ENCODE results near the gene WDSUB1. TPM values are rescaled to one million over a fixed set of nuclear protein-coding genes. Genes with fewer than 3 reads are reported as not detected.

The WDSUB1 gene
- polyA plus RNA-seq, 1 experiment: 7.6 TPM

DNA sequence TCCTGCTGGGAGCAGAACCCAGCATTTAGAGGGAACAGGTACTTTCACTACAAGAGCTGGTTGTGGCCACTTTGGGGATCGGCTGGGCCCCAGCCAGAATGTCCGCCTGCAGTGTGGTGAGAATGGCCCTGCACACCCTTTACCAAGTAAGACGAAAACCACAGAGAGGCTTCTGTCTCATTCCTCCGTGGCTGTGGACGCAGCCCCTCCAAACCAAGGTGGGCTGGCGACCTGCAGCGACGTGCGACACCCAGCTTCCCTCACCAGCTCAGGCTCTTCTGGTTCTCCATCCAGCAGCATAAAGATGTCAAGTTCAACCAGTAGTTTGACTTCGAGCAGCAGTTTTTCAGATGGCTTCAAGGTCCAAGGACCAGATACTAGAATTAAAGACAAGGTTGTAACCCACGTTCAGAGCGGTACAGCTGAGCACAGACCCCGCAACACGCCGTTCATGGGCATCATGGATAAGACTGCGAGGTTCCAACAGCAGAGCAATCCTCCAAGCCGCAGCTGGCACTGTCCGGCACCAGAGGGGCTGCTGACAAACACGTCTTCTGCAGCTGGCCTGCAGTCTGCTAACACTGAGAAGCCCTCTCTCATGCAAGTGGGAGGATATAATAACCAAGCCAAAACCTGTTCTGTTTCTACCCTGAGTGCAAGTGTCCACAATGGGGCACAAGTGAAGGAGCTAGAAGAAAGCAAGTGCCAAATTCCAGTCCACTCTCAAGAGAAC, 56.2 kb downstream of the WDSUB1 start:
- ChIA-PET CTCF (no interaction called here), POLR2A (no interaction called here)
- TF ChIP-seq, protein P1, sequence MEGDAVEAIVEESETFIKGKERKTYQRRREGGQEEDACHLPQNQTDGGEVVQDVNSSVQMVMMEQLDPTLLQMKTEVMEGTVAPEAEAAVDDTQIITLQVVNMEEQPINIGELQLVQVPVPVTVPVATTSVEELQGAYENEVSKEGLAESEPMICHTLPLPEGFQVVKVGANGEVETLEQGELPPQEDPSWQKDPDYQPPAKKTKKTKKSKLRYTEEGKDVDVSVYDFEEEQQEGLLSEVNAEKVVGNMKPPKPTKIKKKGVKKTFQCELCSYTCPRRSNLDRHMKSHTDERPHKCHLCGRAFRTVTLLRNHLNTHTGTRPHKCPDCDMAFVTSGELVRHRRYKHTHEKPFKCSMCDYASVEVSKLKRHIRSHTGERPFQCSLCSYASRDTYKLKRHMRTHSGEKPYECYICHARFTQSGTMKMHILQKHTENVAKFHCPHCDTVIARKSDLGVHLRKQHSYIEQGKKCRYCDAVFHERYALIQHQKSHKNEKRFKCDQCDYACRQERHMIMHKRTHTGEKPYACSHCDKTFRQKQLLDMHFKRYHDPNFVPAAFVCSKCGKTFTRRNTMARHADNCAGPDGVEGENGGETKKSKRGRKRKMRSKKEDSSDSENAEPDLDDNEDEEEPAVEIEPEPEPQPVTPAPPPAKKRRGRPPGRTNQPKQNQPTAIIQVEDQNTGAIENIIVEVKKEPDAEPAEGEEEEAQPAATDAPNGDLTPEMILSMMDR (IDR thresholded peaks at IDR 0.05; ENCODE audit: low read depth, low read length): no peak
- no peak for DNase-seq (ENCODE audit: low read depth, low spot score)
- no peaks in the 10 kb centered on the region for H3K27me3 ChIP-seq (ENCODE audit: control insufficient read depth, insufficient read depth, low read length)
- no peak overlapping the region for H3K27ac ChIP-seq (ENCODE audit: low read depth, low read length)
- H3K4me3 ChIP-seq (ENCODE audit: low read depth, low read length): no peak overlapping the region
- H3K9me3 ChIP-seq (ENCODE audit: control insufficient read depth, insufficient read depth, low read length): no peaks in the 10 kb centered on the region

DNA sequence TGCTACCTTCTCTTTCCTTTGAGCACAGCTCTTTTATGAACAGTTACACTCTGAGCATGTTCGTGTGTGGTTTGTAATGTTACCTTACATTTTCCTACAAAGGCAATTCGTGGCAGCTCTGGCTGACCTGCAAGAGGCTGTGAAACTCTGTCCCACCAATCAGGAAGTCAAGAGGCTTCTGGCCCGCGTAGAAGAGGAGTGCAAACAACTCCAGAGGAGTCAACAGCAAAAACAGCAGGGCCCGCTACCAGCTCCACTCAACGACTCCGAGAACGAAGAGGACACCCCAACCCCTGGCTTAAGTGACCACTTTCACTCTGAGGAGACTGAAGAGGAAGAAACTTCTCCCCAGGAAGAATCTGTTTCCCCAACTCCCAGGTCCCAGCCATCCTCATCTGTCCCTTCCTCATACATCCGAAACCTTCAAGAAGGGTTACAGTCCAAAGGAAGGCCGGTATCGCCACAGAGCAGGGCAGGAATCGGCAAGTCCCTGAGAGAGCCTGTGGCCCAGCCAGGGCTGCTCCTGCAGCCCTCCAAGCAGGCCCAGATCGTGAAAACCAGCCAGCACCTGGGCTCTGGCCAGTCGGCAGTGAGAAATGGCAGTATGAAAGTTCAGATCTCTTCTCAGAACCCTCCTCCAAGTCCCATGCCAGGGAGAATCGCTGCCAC, 56.9 kb downstream of the WDSUB1 start:
- TF ChIP-seq, protein P1 (IDR thresholded peaks at IDR 0.05; ENCODE audit: low read depth, low read length): no peak
- Histone ChIP-seq H3K27ac (ENCODE audit: low read depth, low read length) (no peak overlapping the region), H3K9me3 (ENCODE audit: control insufficient read depth, insufficient read depth, low read length) (no peaks in the 10 kb centered on the region), H3K4me3 (ENCODE audit: low read depth, low read length) (no peak overlapping the region), H3K27me3 (ENCODE audit: control insufficient read depth, insufficient read depth, low read length) (no peaks in the 10 kb centered on the region)
- ChIA-PET POLR2A (no interaction called here), CTCF (interaction anchor here (0.7 kb wide), 1 partner anchor 22 kb away, joined by 8 read pairs; no protein-coding TSS in a partner anchor)
- no peak for DNase-seq (ENCODE audit: low read depth, low spot score)

DNA sequence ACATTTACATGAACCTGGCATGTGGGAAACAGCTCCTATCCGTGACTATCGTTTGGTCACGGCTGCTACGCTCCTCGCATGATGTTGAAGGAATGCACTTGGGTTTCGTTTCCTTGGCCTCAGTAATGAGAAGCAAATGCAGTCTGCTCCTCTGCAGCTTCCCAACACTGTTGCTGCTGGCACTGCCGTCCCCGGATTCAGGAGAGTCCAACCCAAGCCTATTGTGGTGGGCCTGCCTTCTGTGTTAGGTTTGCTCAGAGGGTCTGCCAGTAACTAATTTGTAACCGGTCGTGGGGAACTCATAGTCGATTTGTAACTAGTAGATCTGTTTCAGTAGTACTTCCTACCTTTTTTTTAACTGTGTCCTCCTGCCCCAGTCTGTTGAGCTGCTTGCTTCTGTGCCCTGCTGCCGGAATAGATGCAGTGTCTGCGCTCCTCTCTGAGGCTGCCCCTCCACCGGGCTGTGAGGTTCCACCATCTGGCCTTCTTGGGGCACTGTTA, 58.4 kb downstream of the WDSUB1 start:
- POLR2A ChIA-PET: interaction anchor here (1.8 kb wide), 1 partner anchor 26 kb away, joined by 4 read pairs; no protein-coding TSS in a partner anchor
- Histone ChIP-seq H3K9me3 (ENCODE audit: control insufficient read depth, insufficient read depth, low read length) (no peaks in the 10 kb centered on the region), H3K4me3 (ENCODE audit: low read depth, low read length) (no peak overlapping the region), H3K27me3 (ENCODE audit: control insufficient read depth, insufficient read depth, low read length) (no peaks in the 10 kb centered on the region), H3K27ac (ENCODE audit: low read depth, low read length) (no peak overlapping the region)
- DNase-seq (ENCODE audit: low read depth, low spot score): no peak
- TF ChIP-seq, protein P1 (IDR thresholded peaks at IDR 0.05; ENCODE audit: low read depth, low read length): no peak
- CTCF ChIA-PET: no interaction called here

DNA sequence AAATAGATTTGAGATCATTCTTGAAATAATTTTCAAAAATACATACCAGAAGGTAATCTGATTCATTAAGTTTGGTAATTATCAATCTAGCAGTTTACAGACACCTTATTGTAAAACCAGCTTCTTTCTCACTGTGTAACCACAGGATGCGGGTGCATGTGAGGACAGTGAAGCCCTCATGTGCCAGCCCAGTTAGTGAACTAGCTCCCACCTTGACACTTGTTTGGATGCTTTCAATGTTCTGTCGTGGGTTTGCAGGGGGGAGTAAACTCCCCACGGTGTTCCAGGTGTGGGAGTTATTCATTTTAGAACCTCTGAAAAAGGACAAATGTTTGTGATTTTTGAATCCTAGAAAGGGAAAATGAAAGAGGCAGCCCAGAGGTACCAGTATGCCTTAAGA, 59.0 kb downstream of the WDSUB1 start:
- CTCF ChIA-PET: interaction anchor here (0.6 kb wide), 1 partner anchor 225 kb away, joined by 3 read pairs; no protein-coding TSS in a partner anchor
- no peak overlapping the region for H3K27ac ChIP-seq (ENCODE audit: low read depth, low read length)

More for the DNA sequence above, 59.0 kb downstream of the WDSUB1 start:
- POLR2A ChIA-PET: interaction anchor here (1.8 kb wide), 1 partner anchor 25 kb away, joined by 4 read pairs; no protein-coding TSS in a partner anchor
- TF ChIP-seq, protein P1 (IDR thresholded peaks at IDR 0.05; ENCODE audit: low read depth, low read length): no peak
- Histone ChIP-seq H3K4me3 (ENCODE audit: low read depth, low read length) (no peak overlapping the region), H3K27me3 (ENCODE audit: control insufficient read depth, insufficient read depth, low read length) (no peaks in the 10 kb centered on the region), H3K9me3 (ENCODE audit: control insufficient read depth, insufficient read depth, low read length) (no peaks in the 10 kb centered on the region)
- DNase-seq (ENCODE audit: low read depth, low spot score): no peak
